T-helper 2 cell treated with Interferon-gamma antibody and Interleukin-4, amounts not matched to agents 100 ng/mL and 5 ng/mL, for 36 hours (primary cell): Measurements from ENCODE around the gene PGAM1. TPM values are rescaled to one million over a fixed set of nuclear protein-coding genes. Genes with fewer than 3 reads are reported as not detected.
"Not testable (repeated sequence)": the region's sequence is repeated elsewhere in the genome, so short reads cannot be mapped to it uniquely, and the experiment has no call there.

ENCODE experiments used
- intact Hi-C: fragments of 100-400 bp; cut with micrococcal nuclease; formaldehyde crosslinking; loops from one replicate; pipeline ENCODE4 v1.15.1; 2023
- total RNA-seq: library from RNA; stranded (reverse); gene quantifications from 2 replicates; pipeline ENCODE4 v1.2.3, GENCODE V29; 2022

Gene PGAM1
- total RNA-seq, 1 donor from 2014 or later = 485 TPM

GRCh38 chr10:97454330-97455036, 28.5 kb downstream of the PGAM1 start:
- intact Hi-C loops = no loop called here

DNA sequence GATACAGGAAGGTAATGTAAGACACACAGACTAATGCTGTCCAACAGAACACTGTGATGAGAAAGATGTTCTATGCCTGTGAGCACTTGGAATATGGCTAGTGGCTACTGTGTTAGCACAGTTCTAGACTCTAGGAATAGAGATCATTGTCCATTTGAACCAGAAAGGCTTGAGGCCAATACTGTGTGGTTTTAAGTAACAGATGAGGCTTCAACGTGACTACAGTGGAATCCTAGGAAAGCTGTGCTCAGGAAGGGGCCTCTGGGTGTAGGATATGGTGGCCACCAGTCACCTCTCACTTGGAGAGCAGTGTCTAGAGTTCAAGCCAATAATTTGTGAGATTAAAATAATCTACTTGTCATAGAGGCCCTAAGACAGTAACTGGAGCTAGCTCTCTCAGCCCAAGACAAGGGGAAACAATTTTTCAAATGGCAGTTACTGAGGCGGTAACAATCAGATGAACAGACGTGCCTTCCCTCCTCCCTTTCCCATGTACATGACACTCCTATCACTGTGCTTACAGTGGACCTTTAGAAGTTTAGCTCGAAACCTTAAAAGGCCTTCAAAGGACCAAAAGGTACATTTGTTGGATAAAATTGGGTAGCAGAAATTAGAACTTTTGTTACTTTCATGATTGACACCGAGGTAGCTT, 30.2 kb downstream of the PGAM1 start:
- intact Hi-C loops = no loop called here

DNA sequence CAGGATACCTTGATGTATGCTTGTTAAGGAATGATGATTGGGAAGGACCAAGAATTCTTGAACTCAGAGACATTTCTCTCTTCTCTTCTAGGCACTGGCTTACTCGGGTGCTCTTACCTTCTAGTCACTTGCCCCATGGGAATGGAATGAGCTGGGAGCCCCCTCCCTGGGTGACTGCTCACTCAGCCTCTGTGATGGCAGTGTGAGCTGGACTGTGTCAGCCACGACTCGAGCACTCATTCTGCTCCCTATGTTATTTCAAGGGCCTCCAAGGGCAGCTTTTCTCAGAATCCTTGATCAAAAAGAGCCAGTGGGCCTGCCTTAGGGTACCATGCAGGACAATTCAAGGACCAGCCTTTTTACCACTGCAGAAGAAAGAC, 30.7 kb downstream of the PGAM1 start:
- intact Hi-C loops = no loop called here

- intact Hi-C loops = no loop called here
Measured at GRCh38 chr10:97459111-97459510, 33.1 kb downstream of the PGAM1 start.

DNA sequence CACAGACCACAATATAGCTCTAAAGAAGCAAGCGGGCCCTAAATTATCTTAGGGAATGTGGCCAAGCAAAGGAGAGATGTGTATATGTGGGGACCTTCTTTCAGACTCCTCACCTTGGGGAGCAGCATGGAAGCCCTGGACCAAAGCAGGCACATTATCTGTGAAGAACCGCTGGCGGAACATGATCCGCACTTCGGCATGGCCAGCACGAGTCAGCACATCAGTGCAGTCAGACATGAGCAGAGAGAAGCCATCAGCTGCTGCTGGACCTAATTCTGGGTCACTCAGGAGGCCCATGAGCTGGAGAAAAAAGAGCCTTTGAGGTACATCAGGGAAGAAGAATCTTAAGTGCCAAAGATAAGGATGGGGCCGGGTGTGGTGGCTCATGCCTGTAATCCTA, 33.9 kb downstream of the PGAM1 start:
- intact Hi-C loops = no loop called here

DNA sequence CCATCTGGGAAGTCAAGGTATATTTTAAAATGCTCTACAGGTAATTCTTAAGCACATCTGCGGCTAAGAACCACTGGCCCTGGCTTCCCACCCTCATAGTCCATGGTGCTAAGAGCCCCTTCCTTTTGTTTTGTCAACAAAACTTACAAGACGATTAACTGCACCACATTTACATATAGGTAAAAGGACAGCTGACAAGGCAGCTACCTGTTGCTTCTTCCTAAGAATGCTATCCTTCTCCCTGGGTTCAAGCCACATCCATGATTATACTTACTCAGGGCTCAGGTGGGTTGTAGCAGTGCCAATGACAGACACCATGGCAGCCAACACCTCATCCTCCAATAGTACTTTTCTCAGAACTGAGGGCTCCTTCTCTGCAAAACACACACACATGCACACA, 36.3 kb downstream of the PGAM1 start:
- intact Hi-C loops = no loop called here

DNA sequence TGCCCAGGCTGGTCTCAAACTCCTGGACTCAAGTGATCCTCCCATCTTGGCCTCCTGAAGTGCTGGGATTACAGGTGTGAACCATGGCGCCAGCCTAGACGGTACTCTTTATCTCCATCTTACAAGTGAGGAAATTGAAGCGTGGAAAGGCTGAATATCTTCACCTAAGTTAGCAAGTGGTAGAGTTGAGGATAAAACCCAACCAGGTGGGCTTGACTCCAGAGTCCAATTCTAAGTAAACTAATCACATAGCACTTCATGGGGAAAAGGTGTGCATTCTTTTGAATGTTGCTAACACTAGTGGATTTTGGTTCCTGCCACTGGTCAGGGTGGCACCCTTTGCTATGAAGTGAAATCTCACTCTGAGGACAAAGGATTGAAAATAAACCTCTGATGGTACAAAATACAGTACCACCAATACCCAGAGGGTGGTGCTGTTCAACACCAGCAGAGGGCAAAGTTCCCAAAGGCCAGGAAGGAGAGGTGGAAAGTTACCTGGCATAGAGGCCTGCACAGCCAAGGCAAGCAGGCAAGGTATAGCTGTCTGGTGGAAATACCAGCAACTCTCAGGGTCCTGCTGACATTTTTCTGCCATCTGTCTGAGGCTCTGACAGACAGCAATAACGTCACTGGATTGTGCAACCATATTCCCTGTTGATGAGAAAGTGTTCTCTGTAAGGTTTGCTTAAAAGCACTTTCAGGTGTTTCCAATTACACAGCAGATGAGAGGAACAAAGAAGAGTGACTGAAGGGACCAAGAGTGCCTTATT, 37.6 kb downstream of the PGAM1 start:
- intact Hi-C loops = loop anchor here (1.0 kb wide), 2 partner anchors 35 to 90 kb away; partner anchors contain the start of genes MMS19 and UBTD1

GRCh38 chr10:97464226-97464625, 38.2 kb downstream of the PGAM1 start:
- intact Hi-C loops = no loop called here

GRCh38 chr10:97465982-97466381, 40.0 kb downstream of the PGAM1 start:
- intact Hi-C loops = no loop called here

DNA sequence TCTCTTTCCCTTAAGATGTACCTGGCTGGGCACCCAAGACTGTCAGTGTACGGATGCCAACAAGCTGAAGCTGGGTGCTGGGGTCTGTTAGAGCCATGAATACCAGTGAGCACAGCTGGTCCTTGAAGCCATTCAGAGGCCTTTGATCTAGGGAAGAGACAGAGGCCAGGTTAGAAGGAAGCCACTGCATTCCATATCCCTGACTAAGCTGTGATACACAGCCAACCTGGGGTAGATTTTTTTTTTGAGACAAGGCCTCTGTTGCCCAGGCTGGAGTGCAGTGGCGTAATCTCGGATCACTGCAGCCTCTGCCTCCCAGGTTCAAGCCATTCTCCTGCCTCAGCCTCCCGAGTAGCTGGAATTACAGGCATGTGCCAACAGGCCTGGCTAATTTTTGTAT, 40.8 kb downstream of the PGAM1 start:
- intact Hi-C loops = no loop called here

- intact Hi-C loops = no loop called here
Measured at GRCh38 chr10:97468162-97468561, 42.2 kb downstream of the PGAM1 start.

GRCh38 chr10:97468781-97469180, 42.8 kb downstream of the PGAM1 start:
- intact Hi-C loops = not testable (repeated sequence)

DNA sequence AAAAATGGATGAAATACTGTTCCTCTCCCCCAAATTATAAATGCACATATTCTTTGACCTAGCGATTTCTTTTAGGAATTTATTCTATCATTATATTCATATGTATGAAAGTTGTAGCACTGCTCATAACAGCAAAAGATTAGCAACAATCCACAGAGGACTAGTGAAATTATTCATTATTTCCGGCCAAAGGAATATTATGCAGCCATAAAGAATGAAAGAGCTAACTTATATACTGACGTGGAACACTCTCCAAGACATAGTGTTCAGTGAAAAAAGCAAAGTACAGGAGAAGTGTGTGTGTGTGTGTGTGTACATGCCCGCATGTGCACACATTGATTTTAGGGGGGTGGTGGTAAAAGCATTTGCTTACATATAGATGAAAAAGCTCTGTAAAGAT, 48.9 kb downstream of the PGAM1 start:
- intact Hi-C loops = no loop called here

GRCh38 chr10:97475936-97476594, 50.1 kb downstream of the PGAM1 start:
- intact Hi-C loops = no loop called here

GRCh38 chr10:97479410-97479809, 53.4 kb downstream of the PGAM1 start:
- intact Hi-C loops = not testable (repeated sequence)

GRCh38 chr10:97479939-97480338, 53.9 kb downstream of the PGAM1 start:
- intact Hi-C loops = no loop called here

DNA sequence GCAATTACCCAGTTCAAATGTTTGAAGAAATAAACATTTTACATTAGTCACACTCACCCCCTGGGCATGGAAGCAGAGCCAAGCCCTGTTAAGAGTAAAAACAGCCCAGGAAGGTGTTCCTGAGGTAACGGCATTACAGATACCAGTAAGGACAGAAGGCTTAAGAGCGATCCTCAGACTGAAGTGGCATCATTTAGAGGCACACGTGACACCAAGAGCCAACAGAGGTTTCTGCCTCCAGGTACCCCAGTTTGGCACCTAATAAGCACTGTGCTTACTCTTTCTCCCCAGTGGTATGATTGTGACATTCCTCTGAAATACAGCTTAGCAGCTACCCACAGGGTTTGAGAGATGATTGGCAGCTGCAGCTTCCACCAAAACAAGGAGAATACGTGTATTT, 55.1 kb downstream of the PGAM1 start:
- intact Hi-C loops = no loop called here

DNA sequence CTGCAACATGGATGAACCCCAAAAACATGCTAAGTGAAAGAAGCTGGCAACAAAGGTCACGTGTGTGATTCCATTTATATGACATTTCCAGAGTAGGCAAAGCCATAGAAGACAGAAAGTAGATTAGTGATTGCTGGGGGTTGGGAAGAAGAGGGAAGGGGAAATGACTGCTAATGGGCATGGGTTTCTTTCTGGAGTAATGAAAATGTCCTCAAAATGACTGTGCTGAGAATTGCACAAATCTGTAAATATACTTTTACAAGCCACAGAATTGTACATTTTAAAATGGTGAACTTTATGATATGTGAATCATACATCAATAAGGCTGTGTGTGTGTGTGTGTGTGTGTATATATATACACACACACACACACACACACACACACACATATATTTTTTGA, 56.4 kb downstream of the PGAM1 start:
- intact Hi-C loops = no loop called here
